NCI-H460 (cell line): Measurements from ENCODE around the gene USP5. TPM values are rescaled to one million over a fixed set of nuclear protein-coding genes. Genes with fewer than 3 reads are reported as not detected.

Experiments used
- DNase-seq: peaks from one replicate; pipeline ENCODE4 v3.0.0-alpha.2; 2016; ENCODE audit warnings: low read depth; ENCODE audit errors: extremely low read depth
- total RNA-seq: library from RNA; depleted of rRNA; stranded (reverse); fragments of >200 nt; shearing (Covaris generic); gene quantifications from 2 replicates; pipeline ENCODE4 v1.2.3, GENCODE V29; 2014

USP5 gene
- total RNA-seq, 1 experiment from 2014 or later, result 33.5 TPM

DNA sequence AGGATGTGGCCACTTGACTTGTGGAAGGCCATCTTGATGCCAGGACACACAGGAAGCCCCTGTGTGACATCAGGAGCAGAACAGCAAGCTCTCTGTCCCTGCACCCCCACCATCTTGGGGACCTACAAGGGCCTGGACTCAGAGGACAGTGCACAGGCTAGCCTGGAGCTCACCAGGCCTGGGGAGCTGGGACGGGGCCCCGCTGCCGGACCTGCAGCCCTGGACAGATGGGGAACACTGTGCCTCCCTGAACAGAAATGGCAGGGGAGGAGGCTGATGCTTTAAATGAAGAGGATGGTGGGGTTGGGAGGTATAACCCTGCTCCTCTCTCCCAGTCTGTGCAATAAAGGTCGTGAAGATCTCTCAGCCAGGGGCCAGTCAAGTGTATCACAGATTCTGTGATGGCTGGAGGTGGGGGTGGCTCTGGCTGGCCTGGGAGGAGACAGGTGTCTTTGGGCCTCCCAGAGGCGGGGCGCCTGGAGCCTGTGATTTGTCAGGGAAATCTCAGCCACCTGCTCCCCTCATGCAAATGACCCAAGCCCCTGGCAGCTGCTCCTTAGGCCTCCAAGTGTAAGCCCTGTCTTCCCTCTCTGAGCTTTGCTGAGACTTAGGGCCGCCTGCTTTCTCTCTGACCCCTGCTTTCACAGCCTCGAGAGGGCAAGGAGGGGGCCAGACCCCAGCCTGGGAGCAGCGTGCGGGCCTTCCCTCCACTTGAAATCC is 12.3 kb upstream of the USP5 start:
- DNase-seq, result no peak

DNA sequence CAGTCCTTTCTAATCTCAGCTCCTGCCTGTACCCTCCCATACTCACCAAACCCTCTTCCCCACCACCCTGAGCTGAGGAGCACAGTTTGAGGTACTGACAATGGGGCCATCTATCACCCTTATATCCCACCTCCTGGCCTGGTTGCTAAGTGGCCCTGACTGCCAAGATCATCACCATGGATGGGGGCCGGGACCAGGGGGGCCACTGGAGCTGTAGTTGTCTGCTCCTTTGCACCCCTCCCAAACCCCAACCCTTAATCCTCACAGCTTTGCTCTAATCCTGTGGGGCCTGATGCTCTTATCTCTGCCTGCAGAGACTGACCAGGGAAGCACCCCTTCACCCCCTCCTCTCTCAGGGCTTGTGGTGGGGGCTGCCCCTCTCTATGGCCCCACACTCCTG is 11.6 kb upstream of the USP5 start:
- no peak for DNase-seq

DNA sequence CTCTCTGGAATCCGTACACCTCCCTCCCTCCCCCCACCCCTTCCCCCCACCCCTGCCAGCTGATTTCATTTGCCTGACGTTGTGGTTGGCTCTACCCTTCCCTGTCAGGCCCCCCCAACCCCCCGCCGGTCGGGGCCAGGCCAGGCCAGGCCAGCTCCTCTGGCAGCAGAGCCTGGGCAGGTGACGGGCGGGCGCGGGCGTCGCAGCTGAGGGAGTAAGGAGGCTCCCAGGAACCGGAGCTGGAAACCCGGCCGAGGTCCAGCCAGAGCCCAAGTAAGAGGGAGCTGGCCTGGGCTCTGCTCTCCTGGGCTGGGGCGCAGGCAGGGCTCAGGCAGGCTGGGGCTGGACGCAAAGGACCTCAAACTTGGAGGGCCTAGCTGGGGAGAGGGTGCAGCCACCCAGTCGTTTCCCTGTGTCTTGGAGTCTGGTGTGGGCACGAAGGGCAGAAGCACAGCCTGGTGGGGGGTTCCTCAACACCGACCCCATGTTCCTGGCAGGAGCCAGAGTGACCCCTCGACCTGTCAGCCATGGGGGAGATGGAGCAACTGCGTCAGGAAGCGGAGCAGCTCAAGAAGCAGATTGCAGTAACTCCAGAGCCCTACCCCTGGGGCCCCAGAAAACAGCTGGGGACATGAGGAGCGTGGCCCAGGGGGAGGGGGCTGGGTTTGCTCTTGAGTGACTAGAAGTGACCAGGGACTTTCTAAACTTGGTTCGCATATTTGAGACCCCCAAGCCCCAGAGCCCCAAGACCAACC is 11.0 kb upstream of the USP5 start, which contains the start of gene GNB3:
GNB3 (plus strand) TSS at position 165 of the 755 bp plus-strand sequence; CDS start at position 528, 363 bp downstream.
- DNase-seq, result no peak

DNA sequence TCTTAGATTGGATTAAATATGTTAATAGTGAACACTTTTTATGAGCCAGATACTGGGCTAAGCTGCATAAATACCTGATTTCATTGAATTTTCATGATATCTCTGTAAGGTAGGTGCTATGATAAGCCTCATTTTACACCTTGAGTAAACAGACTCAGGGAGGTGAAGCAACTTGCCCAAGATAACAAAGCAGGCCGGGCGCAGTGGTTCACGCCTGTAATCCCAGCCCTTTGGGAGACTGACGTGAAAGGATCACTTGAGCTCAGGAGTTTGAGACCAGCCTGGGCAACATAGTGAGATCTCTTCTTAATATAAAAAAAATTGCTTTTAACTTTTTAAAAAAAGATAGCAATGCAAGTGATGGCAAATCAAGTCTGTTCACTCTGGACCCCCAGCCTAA is 9.9 kb upstream of the USP5 start:
- no peak for DNase-seq

DNA sequence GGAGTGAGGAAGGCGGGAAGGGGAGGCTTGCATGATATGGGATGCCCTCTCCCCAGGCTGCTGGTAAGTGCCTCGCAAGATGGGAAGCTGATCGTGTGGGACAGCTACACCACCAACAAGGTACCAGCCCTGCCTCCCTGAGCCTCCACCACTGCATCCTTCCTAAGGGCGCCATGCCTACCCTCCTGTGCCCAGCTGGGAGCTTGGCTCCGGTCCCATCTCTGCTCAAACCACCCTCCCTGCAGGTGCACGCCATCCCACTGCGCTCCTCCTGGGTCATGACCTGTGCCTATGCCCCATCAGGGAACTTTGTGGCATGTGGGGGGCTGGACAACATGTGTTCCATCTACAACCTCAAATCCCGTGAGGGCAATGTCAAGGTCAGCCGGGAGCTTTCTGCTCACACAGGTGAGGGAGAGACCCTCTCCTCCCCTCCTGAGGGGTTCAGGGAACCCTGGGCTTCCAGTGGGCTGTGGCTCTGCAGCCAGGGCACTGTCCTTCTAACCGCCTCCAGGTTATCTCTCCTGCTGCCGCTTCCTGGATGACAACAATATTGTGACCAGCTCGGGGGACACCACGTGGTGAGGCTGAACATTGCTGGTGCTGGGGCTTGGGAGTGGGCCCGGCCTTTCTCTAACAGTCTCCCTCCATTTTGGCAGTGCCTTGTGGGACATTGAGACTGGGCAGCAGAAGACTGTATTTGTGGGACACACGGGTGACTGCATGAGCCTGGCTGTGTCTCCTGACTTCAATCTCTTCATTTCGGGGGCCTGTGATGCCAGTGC is 8.6 kb upstream of the USP5 start:
- DNase-seq, result no peak

DNA sequence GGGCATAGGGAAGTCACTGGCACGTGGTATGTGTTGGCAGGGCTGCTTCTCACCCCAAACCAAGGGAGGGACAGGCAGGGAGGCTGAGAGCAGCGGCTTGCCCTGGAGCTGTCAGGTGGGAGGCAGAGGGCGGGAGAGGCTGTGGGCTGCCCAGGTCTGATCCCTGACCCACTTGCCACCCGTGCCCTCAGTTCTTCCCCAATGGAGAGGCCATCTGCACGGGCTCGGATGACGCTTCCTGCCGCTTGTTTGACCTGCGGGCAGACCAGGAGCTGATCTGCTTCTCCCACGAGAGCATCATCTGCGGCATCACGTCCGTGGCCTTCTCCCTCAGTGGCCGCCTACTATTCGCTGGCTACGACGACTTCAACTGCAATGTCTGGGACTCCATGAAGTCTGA is 6.6 kb upstream of the USP5 start:
- DNase-seq, result no peak

DNA sequence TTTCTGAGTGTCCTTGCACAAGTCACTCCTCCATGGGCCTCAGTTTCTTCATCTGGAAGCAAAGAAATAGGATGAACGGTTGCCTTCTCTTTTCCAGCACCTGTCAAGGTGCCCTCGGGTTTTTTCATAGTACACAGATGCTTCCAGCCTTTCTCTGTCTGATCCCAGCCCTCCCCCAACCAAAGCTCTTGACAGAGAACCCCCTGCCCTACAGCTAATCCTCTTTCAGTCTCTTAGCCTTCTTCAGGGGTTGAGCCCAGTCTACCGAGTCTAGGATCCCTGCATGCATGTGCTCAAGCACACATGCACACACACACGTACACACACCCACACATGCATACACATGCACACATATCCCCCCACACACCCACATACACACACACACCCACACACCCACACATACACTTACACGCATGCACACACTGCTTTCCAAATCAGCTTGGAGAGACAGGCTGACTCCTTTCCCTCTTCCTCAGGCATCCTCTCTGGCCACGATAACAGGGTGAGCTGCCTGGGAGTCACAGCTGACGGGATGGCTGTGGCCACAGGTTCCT is 5.6 kb upstream of the USP5 start:
- no peak for DNase-seq

DNA sequence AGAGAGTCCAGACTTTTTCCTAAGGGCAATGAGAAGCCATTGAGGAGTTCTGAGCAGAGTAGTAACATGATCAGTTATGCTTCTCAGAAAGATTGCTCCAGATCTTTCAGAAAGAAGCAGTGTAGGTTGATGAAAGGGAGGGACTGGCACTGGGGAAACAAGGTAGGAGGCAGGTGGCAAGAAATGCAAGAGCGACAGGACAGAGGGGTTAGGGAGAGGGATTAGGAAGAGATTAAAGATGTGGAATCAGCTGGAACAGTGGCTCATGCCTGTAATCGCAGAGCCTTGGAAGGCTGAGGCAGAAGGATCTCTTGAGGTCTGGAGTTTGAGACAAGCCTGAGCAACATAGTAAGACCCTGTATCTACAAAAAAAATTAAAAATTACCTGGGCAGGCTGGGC is 4.3 kb upstream of the USP5 start:
- no peak for DNase-seq

DNA sequence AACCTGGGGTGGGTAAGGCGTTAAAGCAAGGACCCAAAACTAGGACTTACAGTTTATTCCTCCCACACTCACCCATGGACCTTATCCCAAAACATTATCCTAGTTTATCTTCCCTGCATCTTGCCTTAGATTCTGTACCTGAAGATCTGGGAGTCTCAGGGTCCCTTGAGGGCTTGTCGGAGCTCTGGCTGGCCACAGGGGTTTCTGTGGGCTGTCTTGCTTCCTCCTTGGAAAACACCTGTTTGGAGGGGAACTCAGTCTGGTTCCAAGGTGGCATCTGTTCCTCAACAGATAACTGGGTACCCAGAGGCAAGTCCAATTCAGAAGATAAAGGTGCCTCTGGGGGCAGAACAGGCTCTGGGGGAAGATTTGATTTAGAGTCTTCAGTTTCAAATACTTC is 2.5 kb upstream of the USP5 start:
- DNase-seq, result no peak

DNA sequence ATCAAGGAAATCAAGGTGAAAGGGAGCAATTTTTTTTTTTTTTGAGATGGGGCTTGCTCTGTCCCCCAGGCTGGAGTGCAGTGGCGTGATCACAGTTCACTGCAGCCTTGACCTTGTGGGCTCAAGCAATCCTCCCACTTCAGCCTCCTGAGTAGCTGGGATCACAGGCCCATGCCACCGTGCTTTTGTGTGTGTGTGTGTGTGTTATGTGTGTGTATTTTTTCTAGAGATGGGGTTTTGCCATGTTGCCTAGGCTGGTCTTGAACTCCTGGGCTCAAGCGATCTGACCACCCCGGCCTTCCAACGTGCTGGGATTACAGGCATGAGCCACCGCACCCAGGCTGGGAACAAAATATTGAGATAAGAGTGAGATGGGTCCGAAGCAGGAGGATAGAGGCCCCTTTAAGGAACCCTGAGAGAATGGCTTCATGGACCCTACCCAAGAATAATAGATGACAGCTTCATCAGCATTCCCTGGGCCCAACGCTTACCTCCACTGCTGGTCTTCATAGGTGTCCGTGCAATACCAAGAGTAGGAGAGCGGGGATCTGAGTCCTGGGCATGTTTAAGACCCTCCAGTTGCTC is 1.9 kb upstream of the USP5 start:
- DNase-seq, result no peak

DNA sequence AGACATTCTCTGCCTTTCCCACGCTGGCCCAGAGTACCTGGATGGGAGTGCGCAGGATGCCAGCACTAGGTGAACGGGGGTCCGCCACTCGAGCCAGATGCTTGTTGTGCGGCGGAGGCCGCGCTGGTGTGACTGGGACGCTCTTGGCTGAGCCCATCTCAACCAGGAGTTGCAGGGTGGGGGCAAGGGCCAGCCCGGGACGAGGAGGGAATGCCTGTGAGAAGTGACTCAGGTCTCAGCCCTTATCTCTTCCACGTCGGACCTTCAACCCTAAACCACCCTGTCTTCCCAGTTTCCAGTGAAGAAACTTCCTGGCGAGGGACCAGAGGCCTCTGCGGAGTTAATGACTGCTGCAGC is 1.2 kb upstream of the USP5 start:
- DNase-seq, result no peak

DNA sequence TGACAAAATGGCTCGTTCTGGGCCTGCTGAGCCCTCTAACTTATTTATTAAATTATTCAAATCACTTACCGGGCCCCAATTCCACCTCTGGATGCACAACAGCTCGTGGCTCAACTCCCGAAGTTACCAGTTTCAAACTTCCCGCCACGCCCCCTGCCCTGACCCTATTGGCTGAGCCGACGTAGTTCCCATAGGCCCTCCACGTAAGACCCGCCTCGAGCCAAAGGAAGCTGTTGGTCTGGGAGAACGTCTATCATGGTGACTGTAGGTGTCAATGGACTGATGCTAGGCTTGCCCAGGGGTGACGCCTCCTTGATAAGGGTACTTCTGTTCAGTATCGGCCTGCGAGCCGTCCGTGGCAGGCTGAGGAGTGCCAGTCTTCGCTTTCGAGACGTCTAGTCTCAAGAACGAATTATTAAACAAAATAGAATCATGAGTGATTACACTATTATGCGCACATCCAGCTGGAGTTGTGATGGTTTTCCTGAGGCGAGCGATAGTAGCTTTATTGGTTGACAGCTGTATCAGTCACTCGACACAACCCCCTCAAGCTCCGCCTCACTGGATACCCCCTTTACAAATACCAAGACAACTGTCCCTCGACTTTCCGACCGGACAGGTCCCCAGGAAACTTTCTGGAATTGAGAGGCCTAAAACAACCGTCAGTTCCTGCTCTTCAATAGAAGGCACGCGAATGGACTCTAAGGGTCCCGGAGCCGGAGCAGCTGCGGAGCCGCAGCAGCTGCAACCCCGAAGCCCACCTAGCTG is 613 bp upstream of the USP5 start, which contains the start of gene CDCA3:
CDCA3 (minus strand) TSS at position 134 of the 768 bp plus-strand sequence. CDS start 334 bp downstream, outside the sequence.
- DNase-seq, result peak; percentile 98

DNA sequence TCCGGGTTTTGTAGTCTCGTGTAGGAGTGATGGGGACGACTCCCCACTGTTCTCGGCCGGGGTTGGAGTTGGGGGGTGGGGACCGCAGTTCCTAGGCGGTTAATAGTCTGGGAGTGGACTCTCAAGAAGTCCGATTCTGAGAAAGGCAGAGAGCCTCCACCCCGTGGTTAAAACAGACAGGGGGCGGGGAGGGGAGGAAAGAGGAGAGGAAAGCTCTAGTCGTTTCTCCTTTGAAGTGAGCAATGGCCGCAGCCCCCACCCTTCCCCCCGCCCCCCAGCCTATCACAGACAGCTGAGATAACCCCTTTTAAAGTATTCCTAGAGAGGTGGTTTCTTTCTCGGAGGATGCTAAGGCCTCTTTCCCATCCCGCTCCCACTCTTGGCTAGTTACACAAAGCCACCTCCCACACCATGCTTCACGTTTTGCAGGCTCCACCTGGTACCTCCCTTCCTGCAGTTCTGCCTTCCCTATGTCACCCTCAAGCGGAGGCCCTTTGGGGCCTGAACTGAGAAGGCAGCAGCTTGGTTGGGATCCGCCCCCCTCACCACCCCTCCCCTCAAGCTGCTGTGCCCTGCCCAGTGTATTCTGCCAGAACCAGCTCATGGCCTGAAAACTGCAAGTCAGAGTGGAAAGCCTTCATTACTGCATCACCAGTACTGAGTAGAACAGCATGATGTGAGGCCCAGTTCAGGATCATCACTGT is 853 bp downstream of the USP5 start:
- DNase-seq, result no peak

DNA sequence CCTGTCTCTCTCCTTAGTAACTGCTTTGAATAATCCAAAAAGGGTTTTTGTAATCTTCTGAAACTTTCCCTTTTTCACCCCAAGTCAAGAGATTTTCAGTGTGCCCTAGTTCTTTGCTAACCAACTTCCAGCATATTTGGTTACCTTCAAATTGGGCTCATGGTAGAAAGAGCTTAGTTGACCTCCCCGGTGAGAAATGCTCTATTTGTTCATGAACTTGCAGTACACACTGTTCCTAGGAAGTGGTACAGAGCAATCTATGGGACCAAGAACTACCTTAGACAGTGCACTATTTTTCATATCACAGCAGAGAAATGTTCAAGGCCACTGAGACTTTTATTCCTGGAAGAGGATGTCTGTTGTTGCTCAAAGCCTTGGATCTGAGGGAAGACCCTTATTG is 1.7 kb downstream of the USP5 start:
- DNase-seq, result no peak

DNA sequence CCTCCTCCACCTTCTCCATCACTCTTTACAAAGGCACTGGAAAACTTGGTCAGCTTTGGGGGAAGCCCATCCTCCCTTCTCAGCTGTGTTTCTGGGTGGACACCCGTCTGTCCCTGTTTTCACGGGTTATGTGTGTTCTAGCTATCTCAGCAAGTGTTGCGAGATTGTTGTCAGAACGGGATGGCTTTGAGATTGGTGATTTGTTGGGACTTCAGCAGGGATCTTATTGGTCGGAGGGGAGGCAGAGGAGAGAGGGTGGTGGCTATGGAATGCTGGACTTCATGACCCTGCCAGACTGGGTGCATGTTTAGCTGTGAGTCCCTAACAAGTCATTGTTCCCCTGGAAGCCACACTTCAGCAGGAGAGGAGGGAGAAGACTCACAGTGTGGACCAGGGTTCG is 2.1 kb downstream of the USP5 start:
- no peak for DNase-seq

DNA sequence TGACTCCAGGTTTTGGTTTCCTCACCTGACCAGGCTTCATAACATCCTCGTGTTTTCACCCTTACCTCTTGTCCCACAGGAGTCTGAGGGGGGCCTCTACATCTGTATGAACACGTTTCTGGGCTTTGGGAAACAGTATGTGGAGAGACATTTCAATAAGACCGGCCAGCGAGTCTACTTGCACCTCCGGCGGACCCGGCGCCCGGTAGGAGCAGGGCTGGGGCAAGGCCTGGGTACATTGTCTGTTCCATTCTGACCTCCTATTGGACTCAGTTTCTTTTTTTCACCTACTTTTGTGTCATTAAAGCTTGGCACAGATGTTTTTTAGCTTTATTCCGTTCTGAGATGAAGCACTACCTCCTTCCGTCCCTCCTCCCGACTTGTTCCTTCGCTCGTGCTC is 3.4 kb downstream of the USP5 start:
- DNase-seq, result no peak

DNA sequence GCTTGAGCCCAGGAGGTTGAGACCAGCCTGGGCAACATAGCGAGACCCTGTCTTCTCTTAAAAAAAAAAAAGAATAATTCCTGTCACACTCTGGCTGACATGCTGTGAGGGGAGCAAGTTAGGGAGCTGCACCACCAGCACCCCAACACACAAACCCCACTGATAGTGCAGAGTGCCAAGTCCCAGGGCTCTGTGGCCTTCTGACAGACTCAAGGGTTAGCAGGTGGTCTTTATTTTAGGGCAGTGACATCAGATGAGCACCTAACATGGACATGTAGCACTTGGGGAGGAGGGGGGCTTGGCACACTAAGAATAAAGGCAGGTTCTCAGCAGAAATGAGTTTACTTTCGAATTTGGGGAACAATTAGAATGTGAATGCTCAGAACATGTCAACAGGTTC is 6.8 kb downstream of the USP5 start:
- no peak for DNase-seq

DNA sequence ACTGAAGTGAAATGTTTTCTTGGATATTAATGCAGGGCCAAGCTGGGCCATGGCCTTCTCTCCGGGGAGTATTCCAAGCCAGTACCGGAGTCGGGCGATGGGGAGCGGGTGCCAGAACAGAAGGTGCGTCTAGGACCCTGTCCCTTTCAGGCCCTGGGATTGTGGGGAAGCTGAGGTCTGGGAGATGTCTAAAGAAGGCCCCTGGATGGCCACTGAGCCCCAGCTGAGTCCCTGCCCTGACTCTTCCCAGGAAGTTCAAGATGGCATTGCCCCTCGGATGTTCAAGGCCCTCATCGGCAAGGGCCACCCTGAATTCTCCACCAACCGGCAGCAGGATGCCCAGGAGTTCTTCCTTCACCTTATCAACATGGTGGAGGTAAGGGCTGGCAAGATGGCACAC is 8.2 kb downstream of the USP5 start:
- no peak for DNase-seq

DNA sequence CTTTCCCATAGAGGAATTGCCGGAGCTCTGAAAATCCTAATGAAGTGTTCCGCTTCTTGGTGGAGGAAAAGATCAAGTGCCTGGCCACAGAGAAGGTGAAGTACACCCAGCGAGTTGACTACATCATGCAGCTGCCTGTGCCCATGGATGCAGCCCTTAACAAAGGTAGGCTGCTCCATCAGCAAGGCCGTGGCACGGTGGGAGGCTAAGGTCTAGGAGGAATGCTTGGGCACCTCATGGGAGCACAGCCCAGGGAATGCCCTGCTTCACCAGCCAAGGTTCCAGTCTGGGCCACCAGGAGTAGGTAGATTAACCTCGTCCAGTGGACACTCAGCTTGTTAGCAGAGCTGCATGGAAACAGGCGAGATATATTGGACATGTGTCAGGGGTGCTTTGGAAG is 9.0 kb downstream of the USP5 start:
- DNase-seq, result no peak
